ENCODE measurements around the gene DIS3L2. TPM values are rescaled to one million over a fixed set of nuclear protein-coding genes. Genes with fewer than 3 reads are reported as not detected.

The DIS3L2 gene
- total RNA-seq, 1 donor from 2014 or later, result 34.3 TPM

- H3K27me3 Mint-ChIP-seq (ENCODE audit: unreplicated experiment), result no peaks in the 10 kb centered on the region
- TF ChIP-seq CTCF (IDR thresholded peaks at IDR 0.05), result no peak
- no peak overlapping the region for H3K4me3 Mint-ChIP-seq (ENCODE audit: unreplicated experiment)
- no peaks in the 10 kb centered on the region for H3K9me3 Mint-ChIP-seq (ENCODE audit: unreplicated experiment)
- no peak for DNase-seq (ENCODE audit: extremely low spot score, unreplicated experiment)
- no peaks in the 10 kb centered on the region for H3K4me1 Mint-ChIP-seq (ENCODE audit: unreplicated experiment)
- no peaks in the 10 kb centered on the region for H3K36me3 Mint-ChIP-seq (ENCODE audit: unreplicated experiment)
- H3K27ac Mint-ChIP-seq (ENCODE audit: unreplicated experiment), result no peak overlapping the region
These were observed 378.8 kb downstream of the DIS3L2 start for GRCh38 chr2:232340171-232340935.

- H3K36me3 Mint-ChIP-seq (ENCODE audit: unreplicated experiment), result no peaks in the 10 kb centered on the region
- no peak for DNase-seq (ENCODE audit: extremely low spot score, unreplicated experiment)
- no peaks in the 10 kb centered on the region for H3K4me1 Mint-ChIP-seq (ENCODE audit: unreplicated experiment)
- no peak overlapping the region for H3K4me3 Mint-ChIP-seq (ENCODE audit: unreplicated experiment)
- no peak for TF ChIP-seq CTCF (IDR thresholded peaks at IDR 0.05)
- H3K27me3 Mint-ChIP-seq (ENCODE audit: unreplicated experiment), result no peaks in the 10 kb centered on the region
- no peaks in the 10 kb centered on the region for H3K9me3 Mint-ChIP-seq (ENCODE audit: unreplicated experiment)
- no peak overlapping the region for H3K27ac Mint-ChIP-seq (ENCODE audit: unreplicated experiment)
These were observed 379.7 kb downstream of the DIS3L2 start for GRCh38 chr2:232341061-232341738.

GRCh38 chr2:232341739-232342126, 380.2 kb downstream of the DIS3L2 start:
- Mint-ChIP-seq H3K27me3 (ENCODE audit: unreplicated experiment) (peaks cover 2% of the 10 kb centered on the region), H3K4me1 (ENCODE audit: unreplicated experiment) (no peaks in the 10 kb centered on the region), H3K4me3 (ENCODE audit: unreplicated experiment) (no peak overlapping the region), H3K36me3 (ENCODE audit: unreplicated experiment) (no peaks in the 10 kb centered on the region), H3K9me3 (ENCODE audit: unreplicated experiment) (no peaks in the 10 kb centered on the region), H3K27ac (ENCODE audit: unreplicated experiment) (no peak overlapping the region)
- no peak for DNase-seq (ENCODE audit: extremely low spot score, unreplicated experiment)
- TF ChIP-seq CTCF (IDR thresholded peaks at IDR 0.05), result no peak

- DNase-seq (ENCODE audit: extremely low spot score, unreplicated experiment), result no peak
- no peaks in the 10 kb centered on the region for H3K36me3 Mint-ChIP-seq (ENCODE audit: unreplicated experiment)
- TF ChIP-seq CTCF (IDR thresholded peaks at IDR 0.05), result no peak
- no peaks in the 10 kb centered on the region for H3K4me1 Mint-ChIP-seq (ENCODE audit: unreplicated experiment)
- no peak overlapping the region for H3K4me3 Mint-ChIP-seq (ENCODE audit: unreplicated experiment)
- no peak overlapping the region for H3K27ac Mint-ChIP-seq (ENCODE audit: unreplicated experiment)
- no peaks in the 10 kb centered on the region for H3K9me3 Mint-ChIP-seq (ENCODE audit: unreplicated experiment)
- H3K27me3 Mint-ChIP-seq (ENCODE audit: unreplicated experiment), result peaks cover 5% of the 10 kb centered on the region
These were observed 381.4 kb downstream of the DIS3L2 start for GRCh38 chr2:232342635-232343565.
